WI38 (cell line): Measurements from ENCODE around the gene NBEA.
"Not testable (repeated sequence)": the region's sequence is repeated elsewhere in the genome, so short reads cannot be mapped to it uniquely, and the experiment has no call there.

Experiments used
- H3K4me3 ChIP-seq: 2 replicates; pipeline ENCODE4 v1.5.1; 2011; ENCODE audit warnings: low read depth, mild to moderate bottlenecking, control low read depth, low read length
- CTCF ChIP-seq: IDR thresholded peaks from 2 replicates; pipeline ENCODE4 v1.5.1; 2012; ENCODE audit warnings: low read depth, mild to moderate bottlenecking, control low read depth, low read length

The NBEA gene

GRCh38 chr13:35669321-35669720 lies 727.3 kb downstream of the NBEA start:
- H3K4me3 ChIP-seq: no peak overlapping the region
- no peak for TF ChIP-seq CTCF

- H3K4me3 ChIP-seq: no peak overlapping the region
- no peak for TF ChIP-seq CTCF
These were observed 730.5 kb downstream of the NBEA start for GRCh38 chr13:35672611-35673010.

DNA sequence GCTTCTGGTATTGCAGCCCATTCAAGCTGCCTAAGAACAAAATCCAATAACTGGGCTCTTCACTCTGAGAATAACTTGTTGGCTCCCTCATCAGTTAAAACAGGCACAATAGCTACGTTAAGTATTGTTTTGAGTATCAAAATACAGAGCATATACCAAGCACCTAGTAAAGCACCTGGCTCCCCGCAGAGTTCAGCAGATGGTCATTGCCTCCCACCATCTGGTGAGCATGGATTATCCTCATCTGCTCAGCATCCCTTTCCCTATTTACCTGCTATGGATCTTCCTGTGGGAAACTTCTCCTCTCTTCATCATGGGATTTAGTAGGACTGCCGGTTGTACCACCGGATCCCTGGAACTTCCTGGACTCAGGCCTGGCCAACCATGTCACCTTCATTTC lies 733.6 kb downstream of the NBEA start:
- H3K4me3 ChIP-seq: no peak overlapping the region
- no peak for TF ChIP-seq CTCF

DNA sequence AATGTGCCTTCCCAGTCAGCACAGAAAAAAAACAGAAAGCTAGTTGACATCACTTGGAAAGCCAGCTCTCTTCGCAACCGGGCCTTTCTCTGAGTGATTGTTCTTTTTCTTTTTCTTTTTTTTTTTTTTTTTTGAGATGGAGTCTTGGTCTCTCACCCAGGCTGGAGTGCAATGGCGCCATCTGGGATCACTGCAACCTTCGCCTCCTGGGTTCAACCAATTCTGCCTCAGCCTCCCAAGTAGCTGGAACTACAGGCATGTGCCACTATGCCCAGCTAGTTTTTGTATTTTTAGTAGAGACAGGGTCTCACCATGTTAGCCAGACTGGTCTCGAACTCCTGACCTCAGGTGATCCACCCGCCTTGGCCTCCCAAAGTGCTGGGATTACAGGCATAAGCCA lies 735.8 kb downstream of the NBEA start:
- H3K4me3 ChIP-seq: not testable (repeated sequence)

GRCh38 chr13:35681685-35682084 lies 739.6 kb downstream of the NBEA start:
- no peak for TF ChIP-seq CTCF
- no peak overlapping the region for H3K4me3 ChIP-seq

DNA sequence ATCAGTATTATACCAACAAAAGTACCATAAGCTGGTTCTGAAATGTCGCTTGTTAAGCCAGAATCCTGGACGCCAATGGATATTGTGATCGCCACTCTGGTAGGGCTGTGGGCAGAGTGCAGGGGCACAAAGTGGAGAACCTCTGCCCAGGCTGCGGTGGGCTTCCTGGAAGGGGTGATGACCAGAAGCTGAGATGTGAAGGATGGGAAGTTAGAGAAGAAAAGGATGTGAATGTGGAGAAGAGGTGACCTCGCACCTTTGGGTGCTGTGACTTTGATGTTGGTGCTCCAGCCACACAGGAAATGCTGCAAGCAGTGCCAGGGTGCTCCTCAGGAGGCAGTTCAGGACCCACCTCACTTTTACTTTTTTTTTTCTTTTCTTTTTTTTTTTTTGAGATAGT lies 742.4 kb downstream of the NBEA start:
- no peak for TF ChIP-seq CTCF

DNA sequence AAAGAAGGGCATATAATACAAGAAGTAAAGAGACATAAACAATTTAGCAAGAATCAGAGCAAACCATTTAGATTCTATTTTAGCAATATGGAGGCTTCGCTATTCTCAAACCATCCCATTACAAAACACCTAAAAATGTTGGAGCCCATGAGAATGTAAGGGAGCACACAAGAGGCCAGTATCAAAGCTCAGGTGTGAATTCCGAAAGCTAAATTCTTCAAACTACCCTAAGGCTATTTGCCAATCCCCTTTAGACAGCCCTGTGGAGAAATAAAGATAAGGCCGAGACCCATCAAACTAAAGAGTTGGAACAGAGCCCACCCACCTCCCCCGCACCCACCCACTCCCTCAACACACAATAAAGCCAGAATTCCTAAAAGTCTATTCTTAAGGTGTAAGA lies 745.3 kb downstream of the NBEA start:
- no peak for TF ChIP-seq CTCF

More for the DNA sequence above, 742.4 kb downstream of the NBEA start:
- H3K4me3 ChIP-seq: no peak overlapping the region

GRCh38 chr13:35690581-35691207 lies 748.6 kb downstream of the NBEA start:
- H3K4me3 ChIP-seq: no peak overlapping the region
- TF ChIP-seq CTCF: no peak

More for the DNA sequence above, 745.3 kb downstream of the NBEA start:
- no peak overlapping the region for H3K4me3 ChIP-seq
